GM21723 (cell line): ENCODE measurements around the gene ZNF205.
"Not testable (repeated sequence)": the region's sequence is repeated elsewhere in the genome, so short reads cannot be mapped to it uniquely, and the experiment has no call there.

Experiments
- ATAC-seq: cut with Tn5 transposase; IDR thresholded peaks from one replicate; pipeline ENCODE4 v1.9.1; 2021; ENCODE audit warnings: mild to moderate bottlenecking, moderate library complexity; ENCODE audit not compliant: unreplicated experiment

ZNF205 gene

GRCh38 chr16:3165111-3165822 lies 52.9 kb downstream of the ZNF205 start:
- ATAC-seq = no peak

GRCh38 chr16:3166505-3166886 lies 54.1 kb downstream of the ZNF205 start:
- no peak for ATAC-seq

- not testable (repeated sequence) for ATAC-seq
These were observed 56.3 kb downstream of the ZNF205 start for GRCh38 chr16:3168729-3169128.
